GM23248 (cell line): ENCODE measurements around the gene FMN2.

Experiments used
- EZH2 ChIP-seq: fragments of 200-600 bp; sonication (generic); IDR thresholded peaks from 2 replicates; pipeline ENCODE4 v1.6.1; 2018; ENCODE audit warnings: antibody characterized with exemption, mild to moderate bottlenecking; ENCODE audit not compliant: insufficient read depth, poor library complexity, severe bottlenecking
- EZH2phosphoT487 ChIP-seq: fragments of 200-600 bp; sonication (generic); IDR thresholded peaks from 2 replicates; pipeline ENCODE4 v1.6.1; 2018; ENCODE audit warnings: antibody characterized with exemption, moderate library complexity, mild to moderate bottlenecking, low read depth; ENCODE audit not compliant: insufficient read depth

DNA sequence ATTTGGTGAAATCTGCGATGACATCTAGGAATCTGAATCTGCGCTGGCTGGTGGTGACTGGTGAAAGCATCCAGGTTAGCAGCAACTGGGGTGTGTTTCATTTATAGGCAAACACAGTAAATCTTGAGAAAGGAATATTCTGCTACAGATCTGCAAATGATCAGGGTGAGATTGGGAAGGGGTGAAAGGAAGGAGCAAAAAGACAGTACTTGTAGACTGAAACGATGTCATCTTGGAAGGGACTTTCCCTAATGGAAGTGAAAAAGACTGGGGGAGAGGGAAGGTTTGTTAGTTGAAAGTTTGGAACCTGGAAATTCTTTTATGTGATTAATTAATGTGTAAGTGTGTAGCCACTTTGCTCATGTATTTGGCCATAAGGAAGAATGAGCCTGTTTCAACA lies 228.3 kb downstream of the FMN2 start:
- no peak for TF ChIP-seq EZH2phosphoT487
- no peak for TF ChIP-seq EZH2
